HL-60 (cell line): Measurements from ENCODE around the gene RABGAP1L.
"Not testable (repeated sequence)": the region's sequence is repeated elsewhere in the genome, so short reads cannot be mapped to it uniquely, and the experiment has no call there.

Source experiments
- DNase-seq, 2 experiments: peaks; one replicate each; pipeline ENCODE4 v3.0.0-alpha.2; 2010 to 2020; ENCODE audit warnings: low read depth in 1 of 2, low spot score in 1 of 2
- H3K27ac ChIP-seq: fragments of 250-450 bp; sonication (Bioruptor Pico); replicated peaks from 2 replicates; pipeline ENCODE4 v1.5.1; 2020; ENCODE audit warnings: mild to moderate bottlenecking, moderate library complexity
- H3K27me3 ChIP-seq: fragments of 250-450 bp; sonication (Bioruptor Pico); 2 replicates; pipeline ENCODE4 v1.5.1; 2021; ENCODE audit warnings: mild to moderate bottlenecking, moderate library complexity; ENCODE audit not compliant: insufficient read depth, poor library complexity, severe bottlenecking
- H3K4me3 ChIP-seq: replicated peaks from 2 replicates; pipeline ENCODE4 v1.5.1; 2011; ENCODE audit warnings: mild to moderate bottlenecking, control low read depth, low read length; ENCODE audit not compliant: insufficient read depth
- GABPA ChIP-seq: IDR thresholded peaks from 2 replicates; pipeline ENCODE4 v1.6.1; 2012; ENCODE audit warnings: low read depth
- POLR2AphosphoS5 ChIP-seq: IDR thresholded peaks from 2 replicates; pipeline ENCODE4 v1.6.1; 2012; ENCODE audit warnings: low read depth
- SPI1 ChIP-seq: IDR thresholded peaks from 2 replicates; pipeline ENCODE4 v1.6.1; 2012; ENCODE audit warnings: low read depth, mild to moderate bottlenecking, borderline replicate concordance
- TF ChIP-seq, protein P1 (sequence below): IDR thresholded peaks from 2 replicates; pipeline ENCODE4 v1.6.1; 2012; ENCODE audit warnings: low read depth; ENCODE audit not compliant: insufficient replicate concordance
- TF ChIP-seq, protein P2 (sequence below): IDR thresholded peaks from one replicate; pipeline ENCODE4 v1.5.1; 2011; ENCODE audit warnings: low read length, control low read depth, inconsistent platforms; ENCODE audit not compliant: insufficient read depth

Gene RABGAP1L

DNA sequence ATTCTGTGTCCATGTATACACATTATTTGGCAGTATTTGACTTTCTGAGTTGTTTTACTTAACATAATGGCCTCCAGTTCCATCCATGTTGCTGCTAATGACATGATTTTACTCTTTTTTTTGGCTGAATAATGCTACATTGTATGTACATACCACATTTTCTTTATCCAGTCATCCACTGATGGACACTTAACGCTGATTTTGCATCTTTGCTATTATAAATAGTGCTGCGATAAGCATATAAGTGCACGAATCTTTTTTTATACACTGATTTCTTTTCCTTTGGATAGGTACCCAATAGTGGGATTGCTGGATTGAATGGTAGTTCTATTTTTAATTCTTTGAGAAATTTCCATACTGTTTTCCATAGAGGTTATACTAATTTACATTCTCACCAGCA, 544.0 kb downstream of the RABGAP1L start:
- DNase-seq, result no peak
- no peaks in the 10 kb centered on the region for H3K27me3 ChIP-seq
- TF ChIP-seq GABPA, result no peak
- no peak for TF ChIP-seq SPI1
- TF ChIP-seq, protein P1, sequence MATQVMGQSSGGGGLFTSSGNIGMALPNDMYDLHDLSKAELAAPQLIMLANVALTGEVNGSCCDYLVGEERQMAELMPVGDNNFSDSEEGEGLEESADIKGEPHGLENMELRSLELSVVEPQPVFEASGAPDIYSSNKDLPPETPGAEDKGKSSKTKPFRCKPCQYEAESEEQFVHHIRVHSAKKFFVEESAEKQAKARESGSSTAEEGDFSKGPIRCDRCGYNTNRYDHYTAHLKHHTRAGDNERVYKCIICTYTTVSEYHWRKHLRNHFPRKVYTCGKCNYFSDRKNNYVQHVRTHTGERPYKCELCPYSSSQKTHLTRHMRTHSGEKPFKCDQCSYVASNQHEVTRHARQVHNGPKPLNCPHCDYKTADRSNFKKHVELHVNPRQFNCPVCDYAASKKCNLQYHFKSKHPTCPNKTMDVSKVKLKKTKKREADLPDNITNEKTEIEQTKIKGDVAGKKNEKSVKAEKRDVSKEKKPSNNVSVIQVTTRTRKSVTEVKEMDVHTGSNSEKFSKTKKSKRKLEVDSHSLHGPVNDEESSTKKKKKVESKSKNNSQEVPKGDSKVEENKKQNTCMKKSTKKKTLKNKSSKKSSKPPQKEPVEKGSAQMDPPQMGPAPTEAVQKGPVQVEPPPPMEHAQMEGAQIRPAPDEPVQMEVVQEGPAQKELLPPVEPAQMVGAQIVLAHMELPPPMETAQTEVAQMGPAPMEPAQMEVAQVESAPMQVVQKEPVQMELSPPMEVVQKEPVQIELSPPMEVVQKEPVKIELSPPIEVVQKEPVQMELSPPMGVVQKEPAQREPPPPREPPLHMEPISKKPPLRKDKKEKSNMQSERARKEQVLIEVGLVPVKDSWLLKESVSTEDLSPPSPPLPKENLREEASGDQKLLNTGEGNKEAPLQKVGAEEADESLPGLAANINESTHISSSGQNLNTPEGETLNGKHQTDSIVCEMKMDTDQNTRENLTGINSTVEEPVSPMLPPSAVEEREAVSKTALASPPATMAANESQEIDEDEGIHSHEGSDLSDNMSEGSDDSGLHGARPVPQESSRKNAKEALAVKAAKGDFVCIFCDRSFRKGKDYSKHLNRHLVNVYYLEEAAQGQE, result no peak
- TF ChIP-seq POLR2AphosphoS5, result no peak
- TF ChIP-seq, protein P2, sequence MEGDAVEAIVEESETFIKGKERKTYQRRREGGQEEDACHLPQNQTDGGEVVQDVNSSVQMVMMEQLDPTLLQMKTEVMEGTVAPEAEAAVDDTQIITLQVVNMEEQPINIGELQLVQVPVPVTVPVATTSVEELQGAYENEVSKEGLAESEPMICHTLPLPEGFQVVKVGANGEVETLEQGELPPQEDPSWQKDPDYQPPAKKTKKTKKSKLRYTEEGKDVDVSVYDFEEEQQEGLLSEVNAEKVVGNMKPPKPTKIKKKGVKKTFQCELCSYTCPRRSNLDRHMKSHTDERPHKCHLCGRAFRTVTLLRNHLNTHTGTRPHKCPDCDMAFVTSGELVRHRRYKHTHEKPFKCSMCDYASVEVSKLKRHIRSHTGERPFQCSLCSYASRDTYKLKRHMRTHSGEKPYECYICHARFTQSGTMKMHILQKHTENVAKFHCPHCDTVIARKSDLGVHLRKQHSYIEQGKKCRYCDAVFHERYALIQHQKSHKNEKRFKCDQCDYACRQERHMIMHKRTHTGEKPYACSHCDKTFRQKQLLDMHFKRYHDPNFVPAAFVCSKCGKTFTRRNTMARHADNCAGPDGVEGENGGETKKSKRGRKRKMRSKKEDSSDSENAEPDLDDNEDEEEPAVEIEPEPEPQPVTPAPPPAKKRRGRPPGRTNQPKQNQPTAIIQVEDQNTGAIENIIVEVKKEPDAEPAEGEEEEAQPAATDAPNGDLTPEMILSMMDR, result no peak
- no peak overlapping the region for H3K4me3 ChIP-seq
- H3K27ac ChIP-seq, result no peak overlapping the region

DNA sequence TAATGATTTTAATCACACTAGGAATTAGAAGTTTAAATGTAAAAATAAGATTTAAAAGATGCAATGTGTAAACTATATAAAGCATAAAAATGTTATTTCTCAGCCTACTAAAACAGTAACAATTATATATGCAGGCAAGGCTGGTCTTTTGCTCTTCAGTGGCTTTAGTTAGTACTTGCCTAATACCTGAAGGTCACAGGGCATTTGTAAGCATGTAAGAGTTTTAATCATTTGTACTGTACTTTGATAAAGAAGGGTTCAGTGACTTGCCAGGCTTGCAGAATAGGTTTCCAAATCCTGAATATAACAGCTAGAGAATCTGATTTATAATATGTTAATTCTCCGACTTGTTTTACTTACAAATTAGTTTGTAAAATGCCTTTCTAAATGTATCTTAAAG, 545.0 kb downstream of the RABGAP1L start:
- no peak for DNase-seq
- H3K4me3 ChIP-seq, result no peak overlapping the region
- no peak overlapping the region for H3K27ac ChIP-seq
- no peaks in the 10 kb centered on the region for H3K27me3 ChIP-seq
- TF ChIP-seq, protein P2, result no peak
- TF ChIP-seq GABPA (no peak), POLR2AphosphoS5 (no peak), SPI1 (no peak)
- TF ChIP-seq, protein P1, result no peak

DNA sequence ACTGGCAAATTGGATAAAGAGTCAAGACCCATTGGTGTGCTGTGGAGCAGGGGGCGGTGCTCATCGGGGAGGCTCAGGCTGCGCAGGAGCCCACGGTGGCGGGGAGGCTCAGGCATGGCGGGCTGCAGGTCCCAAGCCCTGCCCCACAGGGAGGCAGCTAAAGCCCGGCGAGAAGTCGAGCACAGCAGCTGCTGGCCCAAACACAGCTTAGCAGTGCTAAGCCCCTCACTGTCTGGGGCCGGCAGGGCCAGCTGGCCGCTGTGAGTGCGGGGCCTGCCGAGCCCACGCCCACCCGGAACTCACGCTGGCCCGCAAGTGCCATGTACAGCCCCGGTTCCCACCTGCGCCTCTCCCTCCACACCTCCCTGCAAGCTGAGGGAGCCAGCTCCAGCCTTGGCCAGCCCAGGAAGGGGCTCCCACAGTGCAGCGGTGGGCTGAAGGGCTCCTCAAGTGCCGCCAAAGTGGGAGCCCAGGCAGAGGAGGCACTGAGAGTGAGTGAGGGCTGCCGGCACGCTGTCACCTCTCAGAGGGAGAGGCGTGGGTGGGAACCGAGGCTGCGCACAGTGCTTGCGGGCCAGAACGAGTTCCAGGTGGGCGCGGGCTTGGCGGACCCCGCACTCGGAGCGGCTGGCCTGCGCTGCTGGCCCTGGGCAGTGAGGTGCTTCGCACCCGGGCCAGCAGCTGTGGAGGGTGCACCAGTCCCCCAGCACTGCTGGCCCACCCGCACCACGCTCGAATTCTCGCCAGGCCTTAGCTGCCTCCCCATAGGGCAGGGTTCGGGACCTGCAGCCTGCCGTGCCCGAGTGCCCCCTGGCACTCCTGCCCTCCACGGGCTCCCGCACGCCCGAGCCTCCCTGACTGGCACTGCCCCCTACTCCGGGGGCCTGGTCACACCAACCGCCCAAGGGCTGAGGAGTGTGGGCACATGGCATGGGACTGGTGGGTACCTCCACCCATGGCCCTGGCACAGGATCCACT, 551.8 kb downstream of the RABGAP1L start:
- Histone ChIP-seq H3K27me3 (no peaks in the 10 kb centered on the region), H3K27ac (no peak overlapping the region), H3K4me3 (no peak overlapping the region)
- no peak for DNase-seq
- TF ChIP-seq GABPA (no peak), POLR2AphosphoS5 (no peak), SPI1 (no peak)
- TF ChIP-seq, protein P1, result no peak
- TF ChIP-seq, protein P2, result no peak

DNA sequence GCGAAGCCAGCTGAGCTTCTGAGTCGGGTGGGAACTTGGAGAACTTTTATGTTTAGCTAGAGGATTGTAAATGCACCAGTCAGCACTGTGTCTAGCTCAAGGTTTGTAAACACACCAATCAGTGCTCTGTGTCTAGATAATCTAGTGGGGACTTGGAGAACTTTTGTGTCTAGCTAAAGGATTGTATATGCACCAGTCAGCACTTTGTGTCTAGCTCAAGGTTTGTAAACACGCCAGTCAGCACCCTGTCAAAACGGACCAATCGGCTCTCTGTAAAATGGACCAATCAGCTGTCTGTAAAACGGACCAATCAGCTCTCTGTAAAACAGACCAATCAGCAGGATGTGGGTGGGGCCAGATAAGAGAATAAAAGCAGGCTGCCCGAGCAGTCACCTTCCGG, 552.5 kb downstream of the RABGAP1L start:
- DNase-seq, H3K27me3 ChIP-seq, H3K4me3 ChIP-seq, H3K27ac ChIP-seq: not testable (repeated sequence)
